GM18517 (cell line): Measurements from ENCODE around the gene GRB2.
"Not testable (repeated sequence)": the region's sequence is repeated elsewhere in the genome, so short reads cannot be mapped to it uniquely, and the experiment has no call there.

ENCODE experiments used
- ATAC-seq: cut with Tn5 transposase; IDR thresholded peaks from one replicate; pipeline ENCODE4 v1.9.1; 2021; ENCODE audit warnings: mild to moderate bottlenecking, moderate library complexity; ENCODE audit not compliant: unreplicated experiment

Gene GRB2

GRCh38 chr17:75353176-75353575 is 52.3 kb downstream of the GRB2 start:
- ATAC-seq: no peak

GRCh38 chr17:75352079-75352569 is 53.4 kb downstream of the GRB2 start:
- ATAC-seq: no peak

GRCh38 chr17:75350706-75351105 is 54.8 kb downstream of the GRB2 start:
- ATAC-seq: no peak

DNA sequence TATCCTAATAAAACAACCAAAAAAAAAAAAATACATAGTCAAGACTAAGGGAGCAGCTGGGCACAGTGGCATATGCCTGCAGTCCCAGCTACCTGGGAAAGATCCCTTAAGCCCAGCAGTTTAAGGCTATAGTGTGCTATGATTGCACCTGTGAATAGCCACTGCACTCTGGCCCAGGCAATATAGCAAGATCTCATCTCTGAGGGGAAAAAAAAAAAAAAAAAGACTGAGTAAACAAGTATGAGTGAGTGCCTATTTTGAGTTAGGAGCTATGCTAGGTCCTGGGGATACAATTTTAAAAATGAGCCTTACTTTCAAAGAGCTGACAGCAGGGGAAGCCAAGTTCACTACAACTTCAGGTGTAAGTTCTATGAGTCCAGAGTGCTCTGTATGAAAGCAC is 55.4 kb downstream of the GRB2 start:
- no peak for ATAC-seq

- ATAC-seq: no peak
Observed at GRCh38 chr17:75349589-75349988, 55.9 kb downstream of the GRB2 start.

DNA sequence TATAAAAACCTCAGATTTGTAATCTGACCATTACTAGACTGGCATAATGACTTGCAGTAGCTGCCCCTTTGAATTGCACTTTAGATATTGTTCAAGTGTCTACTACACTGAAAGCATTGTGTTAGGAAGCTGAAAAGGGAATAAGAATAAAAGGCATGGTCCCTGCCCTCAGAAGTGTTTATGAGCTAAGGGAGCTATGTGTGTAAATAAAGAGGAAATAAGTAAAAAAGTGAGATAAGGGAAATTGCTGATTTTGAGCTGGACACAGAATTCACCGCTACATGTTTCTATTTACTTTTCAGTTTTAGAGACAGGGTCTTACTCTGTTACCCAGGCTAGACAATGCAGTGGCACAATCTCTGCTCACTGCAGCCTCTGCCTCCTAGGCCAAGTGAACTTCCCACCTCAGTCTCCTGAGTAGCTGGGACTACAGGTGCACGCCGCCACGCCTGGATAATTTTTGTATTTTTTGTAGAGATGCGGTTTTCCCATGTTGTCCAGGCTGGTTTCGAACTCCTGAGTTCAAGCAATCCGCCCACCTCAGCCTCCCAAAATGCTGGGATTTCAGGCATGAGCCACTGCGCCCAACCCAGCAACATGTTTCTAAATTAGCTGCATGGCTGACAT is 57.0 kb downstream of the GRB2 start:
- ATAC-seq: no peak

DNA sequence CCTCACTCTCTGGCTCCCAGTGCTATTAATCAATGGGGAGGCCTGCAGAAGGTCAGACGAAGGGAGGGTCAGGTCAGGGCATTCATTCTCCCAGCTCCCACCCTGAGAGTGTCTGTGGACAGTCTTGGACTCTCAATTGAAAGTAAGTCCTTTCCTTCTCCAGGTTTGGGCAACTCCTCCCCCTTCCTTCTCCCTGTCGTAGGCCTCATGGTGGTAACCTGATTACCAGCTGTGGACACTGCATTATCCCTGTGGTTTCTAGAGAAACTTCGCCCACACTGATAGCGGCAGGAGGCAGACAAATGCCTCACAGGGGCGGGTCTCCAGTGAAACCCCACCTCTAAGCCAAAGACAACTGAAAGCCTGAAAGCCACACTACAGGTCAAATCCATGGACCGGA is 58.6 kb downstream of the GRB2 start:
- ATAC-seq: no peak

DNA sequence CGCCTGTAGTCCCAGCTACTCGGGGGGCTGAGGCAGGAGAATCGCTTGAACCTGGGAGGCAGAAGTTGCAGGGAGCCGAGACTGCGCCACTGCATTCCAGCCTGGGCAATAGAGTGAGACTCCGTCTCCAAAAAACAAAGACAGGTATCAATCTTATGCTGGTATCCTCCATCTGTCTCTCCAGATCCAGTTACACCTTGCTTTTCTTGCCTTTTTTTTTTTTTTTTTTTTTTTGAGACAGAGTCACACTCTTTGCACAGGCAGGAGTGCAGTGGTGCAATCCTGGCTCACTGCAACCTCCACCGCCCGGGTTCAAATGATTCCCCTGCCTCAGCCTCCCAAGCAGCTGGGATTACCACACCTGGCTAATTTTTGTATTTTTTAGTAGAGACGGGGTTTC is 59.1 kb downstream of the GRB2 start:
- not testable (repeated sequence) for ATAC-seq

GRCh38 chr17:75345514-75346167 is 59.8 kb downstream of the GRB2 start:
- peak; percentile 64 for ATAC-seq

DNA sequence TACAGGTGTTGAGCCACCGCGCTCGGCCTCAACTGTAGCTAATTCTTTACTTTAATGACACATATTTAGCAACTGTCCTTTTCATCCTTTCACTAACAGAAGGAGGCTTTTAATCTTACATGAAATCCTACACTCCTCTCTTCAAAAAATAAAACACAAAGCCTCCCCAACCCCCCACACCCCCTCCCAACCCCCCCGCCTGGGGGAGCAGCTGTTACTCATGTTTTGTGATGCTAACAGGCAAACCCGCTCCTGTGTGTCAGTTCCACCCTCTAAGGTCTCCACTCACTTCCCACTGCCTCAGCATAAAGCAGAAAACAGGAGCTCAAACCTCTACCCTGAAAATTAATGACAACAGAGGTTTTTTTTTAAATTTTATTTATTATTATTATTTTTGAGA is 60.8 kb downstream of the GRB2 start:
- ATAC-seq: no peak

- ATAC-seq: no peak
Observed at GRCh38 chr17:75342996-75343395, 62.5 kb downstream of the GRB2 start.

- ATAC-seq: no peak
Observed at GRCh38 chr17:75341784-75342486, 63.5 kb downstream of the GRB2 start.

DNA sequence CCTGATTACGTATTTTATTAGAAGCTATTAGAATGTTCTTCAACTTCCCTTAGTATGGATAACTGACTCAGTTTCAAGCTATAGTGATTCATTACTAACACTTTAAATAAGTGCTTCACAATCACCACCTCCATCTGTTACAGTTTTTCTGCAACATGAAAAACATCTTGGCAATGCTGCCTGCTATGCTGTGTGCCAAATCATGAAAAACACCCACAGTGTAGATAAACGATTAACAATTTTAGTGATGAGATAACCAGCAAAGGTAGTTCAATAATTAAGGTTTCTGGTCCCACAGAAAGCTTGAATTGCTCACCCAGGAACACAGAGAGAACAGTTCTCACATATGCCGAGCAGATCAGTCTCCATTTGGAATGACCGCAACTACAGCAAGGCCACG is 64.8 kb downstream of the GRB2 start:
- ATAC-seq: no peak

GRCh38 chr17:75339971-75340370 is 65.5 kb downstream of the GRB2 start:
- ATAC-seq: no peak

DNA sequence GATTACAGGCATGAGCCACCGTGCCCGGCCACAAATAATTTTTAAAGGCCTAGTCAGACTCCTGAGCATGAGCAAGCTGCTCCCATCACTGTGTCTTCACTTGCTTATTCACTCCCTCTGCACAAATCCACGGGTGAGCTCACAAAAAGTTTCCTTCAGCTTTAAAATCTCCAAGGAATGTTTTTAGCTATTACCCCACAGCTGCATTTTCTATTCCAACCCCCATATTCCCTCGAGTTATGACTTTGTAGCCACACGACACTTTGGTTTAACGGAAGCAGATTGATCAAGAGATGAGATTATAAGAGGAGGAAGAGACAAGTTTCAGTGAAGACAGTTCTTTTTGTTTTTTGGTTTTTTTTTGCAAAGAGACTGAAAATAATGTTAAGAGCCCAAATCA is 67.1 kb downstream of the GRB2 start:
- ATAC-seq: no peak

- no peak for ATAC-seq
Observed at GRCh38 chr17:75335315-75335714, 70.2 kb downstream of the GRB2 start.

GRCh38 chr17:75334723-75335122 is 70.8 kb downstream of the GRB2 start:
- no peak for ATAC-seq

GRCh38 chr17:75331671-75332070 is 73.8 kb downstream of the GRB2 start:
- ATAC-seq: no peak

- no peak for ATAC-seq
Observed at GRCh38 chr17:75327757-75328156, 77.7 kb downstream of the GRB2 start.

DNA sequence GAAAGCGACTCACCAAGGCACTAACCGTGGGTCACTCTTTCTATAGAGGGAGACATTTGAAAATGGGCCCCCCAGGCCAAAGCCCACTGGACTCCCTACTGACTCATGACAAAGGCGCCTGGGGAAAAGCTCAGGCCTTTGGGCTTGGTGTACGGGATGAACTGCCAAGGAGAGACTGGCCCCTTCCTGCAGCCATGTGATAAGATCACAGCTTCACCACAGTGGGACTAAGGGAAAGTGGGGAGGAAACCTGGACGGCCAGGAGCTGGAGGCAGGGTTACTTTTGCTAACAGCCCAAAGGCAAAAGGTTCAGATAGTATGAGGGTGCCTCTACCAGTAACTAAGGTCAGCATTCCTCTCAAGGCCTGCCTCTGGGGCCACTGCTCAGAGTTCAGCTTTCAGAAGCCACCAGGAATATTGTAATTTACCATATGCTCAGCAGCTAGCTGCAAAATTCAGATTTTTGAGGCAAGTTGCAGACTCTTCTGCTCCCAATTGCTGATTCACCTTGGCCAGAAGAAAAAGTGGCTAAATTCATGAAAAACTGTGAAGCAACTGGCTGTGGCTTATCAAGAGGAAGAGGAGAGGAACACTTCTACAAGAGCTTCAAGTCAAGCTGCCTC is 79.1 kb downstream of the GRB2 start:
- ATAC-seq: no peak

- ATAC-seq: no peak
Observed at GRCh38 chr17:75325827-75326225, 79.7 kb downstream of the GRB2 start.

DNA sequence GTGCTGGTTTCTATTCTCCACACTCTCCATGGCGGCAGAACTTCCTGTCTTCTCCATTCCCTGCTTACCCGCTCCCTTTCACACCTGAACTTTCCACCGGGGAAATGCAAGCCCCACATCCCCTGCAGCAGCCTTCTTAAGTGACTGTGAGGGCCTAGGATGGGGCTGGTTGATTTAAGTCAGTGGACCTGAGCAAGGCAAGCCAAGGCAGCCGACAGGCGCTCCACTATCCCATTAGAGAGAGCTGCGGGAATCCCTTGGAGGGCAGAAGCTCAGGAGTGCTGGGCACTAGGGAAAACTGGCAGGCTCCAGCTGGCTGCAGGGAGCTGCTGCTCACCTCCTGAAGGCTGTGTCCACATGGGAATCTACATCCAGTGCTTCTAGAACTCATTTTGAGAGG is 80.1 kb downstream of the GRB2 start:
- ATAC-seq: no peak
